ENCODE results near the gene CTBP2. TPM values are rescaled to one million over a fixed set of nuclear protein-coding genes. Genes with fewer than 3 reads are reported as not detected.

Gene CTBP2
- polyA plus RNA-seq, 1 donor (not counting 4 experiments of a cell fraction or from before 2014, with no cell fraction given), result 76.0 TPM

GRCh38 chr10:124971276-124971675 lies 189.1 kb downstream of the CTBP2 start:
- DNase-seq (ENCODE audit: low read depth, low spot score), result no peak
- no peak overlapping the region for H3K9ac ChIP-seq (ENCODE audit: control insufficient read depth, extremely low read depth, insufficient read depth, low read length)
- no peak for FAIRE-seq
- dilution Hi-C loops (cut with MboI; ENCODE audit: extremely low pct_ligation_motif_present, low sequenced_read_pairs), result no loop called here
- no peaks in the 10 kb centered on the region for H4K20me1 ChIP-seq (ENCODE audit: control insufficient read depth, extremely low read depth, insufficient read depth, low read length)
- H3K79me2 ChIP-seq (ENCODE audit: control insufficient read depth, insufficient read depth, low read length), result peaks cover 2% of the 10 kb centered on the region
- no peaks in the 10 kb centered on the region for H3K27me3 ChIP-seq (ENCODE audit: control insufficient read depth, extremely low read depth, insufficient read depth, low read length)
- TF ChIP-seq EZH2 (IDR thresholded peaks at IDR 0.05; ENCODE audit: low read length), result no peak
- TF ChIP-seq, protein P1, sequence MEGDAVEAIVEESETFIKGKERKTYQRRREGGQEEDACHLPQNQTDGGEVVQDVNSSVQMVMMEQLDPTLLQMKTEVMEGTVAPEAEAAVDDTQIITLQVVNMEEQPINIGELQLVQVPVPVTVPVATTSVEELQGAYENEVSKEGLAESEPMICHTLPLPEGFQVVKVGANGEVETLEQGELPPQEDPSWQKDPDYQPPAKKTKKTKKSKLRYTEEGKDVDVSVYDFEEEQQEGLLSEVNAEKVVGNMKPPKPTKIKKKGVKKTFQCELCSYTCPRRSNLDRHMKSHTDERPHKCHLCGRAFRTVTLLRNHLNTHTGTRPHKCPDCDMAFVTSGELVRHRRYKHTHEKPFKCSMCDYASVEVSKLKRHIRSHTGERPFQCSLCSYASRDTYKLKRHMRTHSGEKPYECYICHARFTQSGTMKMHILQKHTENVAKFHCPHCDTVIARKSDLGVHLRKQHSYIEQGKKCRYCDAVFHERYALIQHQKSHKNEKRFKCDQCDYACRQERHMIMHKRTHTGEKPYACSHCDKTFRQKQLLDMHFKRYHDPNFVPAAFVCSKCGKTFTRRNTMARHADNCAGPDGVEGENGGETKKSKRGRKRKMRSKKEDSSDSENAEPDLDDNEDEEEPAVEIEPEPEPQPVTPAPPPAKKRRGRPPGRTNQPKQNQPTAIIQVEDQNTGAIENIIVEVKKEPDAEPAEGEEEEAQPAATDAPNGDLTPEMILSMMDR (optimal IDR thresholded peaks at IDR 0.05 in 1 of 3, IDR thresholded peaks at IDR 0.05 in 1 of 3, conservative IDR thresholded peaks at IDR 0.05 in 1 of 3; ENCODE audit: extremely low read depth in 1 of 3, insufficient read depth in 2 of 3, low read length in 3 of 3), result no peak
- H2AFZ ChIP-seq (ENCODE audit: control insufficient read depth, low read length), result no peak overlapping the region
- peaks cover 8% of the 10 kb centered on the region in 2 experiments for H3K36me3 ChIP-seq (ENCODE audit: control insufficient read depth in 2 of 2, extremely low read depth in 1 of 2, insufficient read depth in 2 of 2, low read length in 2 of 2)
- H3K4me2 ChIP-seq (ENCODE audit: control insufficient read depth, extremely low read depth, insufficient read depth, low read depth, low read length), result no peak overlapping the region
- H3K4me1 ChIP-seq (ENCODE audit: control insufficient read depth, extremely low read depth, insufficient read depth, low read length), result no peaks in the 10 kb centered on the region
- no peak overlapping the region for H3K4me3 ChIP-seq (ENCODE audit: control insufficient read depth in 2 of 3, extremely low read depth in 1 of 3, insufficient read depth in 2 of 3, low read depth in 1 of 3, low read length in 3 of 3)
- no peak overlapping the region for H3K27ac ChIP-seq (ENCODE audit: control insufficient read depth, insufficient read depth, low read length)
- H3K9me3 ChIP-seq (ENCODE audit: control insufficient read depth, low read depth, low read length), result no peaks in the 10 kb centered on the region
- H3K9me1 ChIP-seq (ENCODE audit: control insufficient read depth, extremely low read depth, insufficient read depth, low read length), result no peaks in the 10 kb centered on the region

GRCh38 chr10:124967255-124967654 lies 193.1 kb downstream of the CTBP2 start:
- dilution Hi-C loops (cut with MboI; ENCODE audit: extremely low pct_ligation_motif_present, low sequenced_read_pairs), result no loop called here
- FAIRE-seq, result no peak

More at GRCh38 chr10:124967255-124967654, 193.1 kb downstream of the CTBP2 start:
- Histone ChIP-seq H3K4me3 (ENCODE audit: control insufficient read depth in 2 of 3, extremely low read depth in 1 of 3, insufficient read depth in 2 of 3, low read depth in 1 of 3, low read length in 3 of 3) (no peak overlapping the region), H3K9me1 (ENCODE audit: control insufficient read depth, extremely low read depth, insufficient read depth, low read length) (no peaks in the 10 kb centered on the region), H3K9me3 (ENCODE audit: control insufficient read depth, low read depth, low read length) (no peaks in the 10 kb centered on the region), H3K9ac (ENCODE audit: control insufficient read depth, extremely low read depth, insufficient read depth, low read length) (no peak overlapping the region), H3K79me2 (ENCODE audit: control insufficient read depth, insufficient read depth, low read length) (peaks cover 11% of the 10 kb centered on the region), H3K27me3 (ENCODE audit: control insufficient read depth, extremely low read depth, insufficient read depth, low read length) (no peaks in the 10 kb centered on the region), H4K20me1 (ENCODE audit: control insufficient read depth, extremely low read depth, insufficient read depth, low read length) (no peaks in the 10 kb centered on the region), H3K36me3 (ENCODE audit: control insufficient read depth in 2 of 2, extremely low read depth in 1 of 2, insufficient read depth in 2 of 2, low read length in 2 of 2) (peaks cover 4 to 5% of the 10 kb centered on the region in 2 experiments), H3K27ac (ENCODE audit: control insufficient read depth, insufficient read depth, low read length) (no peak overlapping the region), H2AFZ (ENCODE audit: control insufficient read depth, low read length) (no peak overlapping the region), H3K4me1 (ENCODE audit: control insufficient read depth, extremely low read depth, insufficient read depth, low read length) (no peaks in the 10 kb centered on the region), H3K4me2 (ENCODE audit: control insufficient read depth, extremely low read depth, insufficient read depth, low read depth, low read length) (no peak overlapping the region)
- no peak for TF ChIP-seq EZH2 (IDR thresholded peaks at IDR 0.05; ENCODE audit: low read length)
- TF ChIP-seq, protein P1 (optimal IDR thresholded peaks at IDR 0.05 in 1 of 3, IDR thresholded peaks at IDR 0.05 in 1 of 3, conservative IDR thresholded peaks at IDR 0.05 in 1 of 3; ENCODE audit: extremely low read depth in 1 of 3, insufficient read depth in 2 of 3, low read length in 3 of 3), result no peak
- DNase-seq (ENCODE audit: low read depth, low spot score), result no peak

Data from keratinocyte (primary cell).